Mesendoderm (in vitro differentiated cells): ENCODE measurements around the gene AFG3L2. TPM values are rescaled to one million over a fixed set of nuclear protein-coding genes. Genes with fewer than 3 reads are reported as not detected.

Experiments used
- DNase-seq: peaks from one replicate; pipeline ENCODE4 v3.0.0; 2013
- H2AK5ac ChIP-seq: 2 replicates; pipeline ENCODE4 v1.6.1; 2013; ENCODE audit warnings: low read length, inconsistent platforms
- H2BK120ac ChIP-seq: 2 replicates; pipeline ENCODE4 v1.6.1; 2013; ENCODE audit warnings: low read depth, mild to moderate bottlenecking, low read length, moderate library complexity, mixed read lengths
- H2BK15ac ChIP-seq: replicated peaks from 2 replicates; pipeline ENCODE4 v1.6.1; 2013; ENCODE audit warnings: low read depth, mild to moderate bottlenecking, moderate library complexity
- H2BK5ac ChIP-seq: 2 replicates; pipeline ENCODE4 v1.6.1; 2013; ENCODE audit warnings: low read length, inconsistent platforms
- H3K18ac ChIP-seq: 2 replicates; pipeline ENCODE4 v1.6.1; 2013; ENCODE audit warnings: mild to moderate bottlenecking, low read length, mixed read lengths
- H3K23ac ChIP-seq: one replicate; pipeline ENCODE4 v1.6.1; 2013; ENCODE audit warnings: low read length
- H3K27ac ChIP-seq: 2 replicates; pipeline ENCODE4 v1.5.1; 2013; ENCODE audit warnings: low read depth, mild to moderate bottlenecking, inconsistent platforms, low read length, moderate library complexity
- H3K27me3 ChIP-seq: 2 replicates; pipeline ENCODE4 v1.6.1; 2013; ENCODE audit warnings: low read length, control low read depth, mild to moderate bottlenecking, inconsistent platforms; ENCODE audit not compliant: insufficient read depth, poor library complexity
- H3K36me3 ChIP-seq: 2 replicates; pipeline ENCODE4 v1.6.1; 2013; ENCODE audit warnings: low read length, inconsistent platforms; ENCODE audit not compliant: control insufficient read depth, insufficient read depth
- H3K4ac ChIP-seq: one replicate; pipeline ENCODE4 v1.6.1; 2013; ENCODE audit warnings: low read depth, mild to moderate bottlenecking, low read length, moderate library complexity
- H3K4me1 ChIP-seq: 2 replicates; pipeline ENCODE4 v1.6.1; 2013; ENCODE audit warnings: low read depth, low read length, inconsistent platforms; ENCODE audit not compliant: control insufficient read depth
- H3K4me2 ChIP-seq: 2 replicates; pipeline ENCODE4 v1.6.1; 2013; ENCODE audit warnings: low read length
- H3K4me3 ChIP-seq: 2 replicates; pipeline ENCODE4 v1.5.1; 2013; ENCODE audit warnings: mild to moderate bottlenecking, low read length
- H3K56ac ChIP-seq: one replicate; pipeline ENCODE4 v1.6.1; 2013; ENCODE audit warnings: low read length
- H3K79me1 ChIP-seq: 2 replicates; pipeline ENCODE4 v1.6.1; 2013; ENCODE audit warnings: low read length, inconsistent platforms
- H3K79me2 ChIP-seq: 2 replicates; pipeline ENCODE4 v1.6.1; 2013; ENCODE audit warnings: mild to moderate bottlenecking, low read length; ENCODE audit not compliant: control insufficient read depth, insufficient read depth
- H3K9ac ChIP-seq: 2 replicates; pipeline ENCODE4 v1.6.1; 2013; ENCODE audit warnings: low read length, inconsistent platforms
- H4K5ac ChIP-seq: one replicate; pipeline ENCODE4 v1.6.1; 2013; ENCODE audit warnings: low read length
- H4K8ac ChIP-seq: one replicate; pipeline ENCODE4 v1.6.1; 2013; ENCODE audit warnings: low read depth, mild to moderate bottlenecking, control low read depth, low read length, moderate library complexity
- WGBS: extraction: QIAGEN DNeasy Blood & Tissue Kit; methylation state at CpG from one replicate; pipeline ENCODE4 v1.1.7; 2013; ENCODE audit warnings: low lambda C conversion rate, missing lambda C conversion rate; ENCODE audit not compliant: insufficient coverage; ENCODE audit errors: extremely low coverage; 5-methylcytosine and 5-hydroxymethylcytosine counted together
- polyA plus RNA-seq, 2 experiments: library from polyadenylated mRNA; stranded (reverse); fragments of 200-250 nt; gene quantifications; one replicate each; pipeline ENCODE4 v1.2.3, GENCODE V29; 2013

Gene AFG3L2
- 52.6 TPM for polyA plus RNA-seq (2013, experiment 1 of 2)
- 52.4 TPM for polyA plus RNA-seq (2013, experiment 2 of 2)

GRCh38 chr18:12376754-12377555 lies at the start of gene AFG3L2:
Gene AFG3L2 (minus strand): TSS chr18:12377227. CDS start chr18:12377082, 145 bp downstream.
- peaks cover 2% of the 10 kb centered on the region for H3K4me1 ChIP-seq
- H3K4me2 ChIP-seq: peak within 1 kb of the TSS; percentile 90
- H3K56ac ChIP-seq: peak within 1 kb of the TSS; percentile 99
- no CpG with 5 or more reads among the region's 100 CpGs for whole genome bisulfite sequencing
- peak within 1 kb of the TSS; percentile 89 for H2BK5ac ChIP-seq
- H3K9ac ChIP-seq: peak within 1 kb of the TSS; percentile 98
- peak within 1 kb of the TSS; percentile 99 for H3K27ac ChIP-seq
- no peaks in the 10 kb centered on the region for H3K27me3 ChIP-seq
- no peak within 1 kb of the TSS for H4K8ac ChIP-seq
- DNase-seq: peak; percentile 100
- H3K4me3 ChIP-seq: peak within 1 kb of the TSS; percentile 79
- H2AK5ac ChIP-seq: no peak within 1 kb of the TSS
- H3K36me3 ChIP-seq: no peaks in the 10 kb centered on the region
- peak within 1 kb of the TSS; percentile 95 for H3K18ac ChIP-seq
- peaks cover 43% of the 10 kb centered on the region for H3K79me2 ChIP-seq
- peak within 1 kb of the TSS; percentile 100 for H3K23ac ChIP-seq
- H4K5ac ChIP-seq: no peak within 1 kb of the TSS
- H3K4ac ChIP-seq: peak within 1 kb of the TSS; percentile 91
- peaks cover 14% of the 10 kb centered on the region for H3K79me1 ChIP-seq
- H2BK15ac ChIP-seq: no peak within 1 kb of the TSS
- peak within 1 kb of the TSS; percentile 68 for H2BK120ac ChIP-seq

GRCh38 chr18:12424252-12424651 lies 47.2 kb upstream of the AFG3L2 start:
- Histone ChIP-seq H3K4me2 (no peak overlapping the region), H3K4me3 (no peak overlapping the region), H4K5ac (no peak overlapping the region), H3K4me1 (no peaks in the 10 kb centered on the region), H2BK5ac (no peak overlapping the region), H3K9ac (no peak overlapping the region), H3K27me3 (no peaks in the 10 kb centered on the region), H3K79me1 (no peaks in the 10 kb centered on the region), H3K27ac (no peak overlapping the region), H2AK5ac (no peak overlapping the region), H3K79me2 (no peaks in the 10 kb centered on the region), H2BK120ac (no peak overlapping the region), H3K36me3 (peaks cover 6% of the 10 kb centered on the region), H3K56ac (no peak overlapping the region), H3K18ac (no peak overlapping the region), H4K8ac (no peak overlapping the region), H3K4ac (no peak overlapping the region), H3K23ac (no peak overlapping the region), H2BK15ac (no peak overlapping the region)
- DNase-seq: no peak
- no CpG with 5 or more reads among the region's 4 CpGs for WGBS

GRCh38 chr18:12423820-12424219 lies 46.8 kb upstream of the AFG3L2 start:
- H3K79me2 ChIP-seq: no peaks in the 10 kb centered on the region
- no CpG with 5 or more reads among the region's 5 CpGs for WGBS
- no peak for DNase-seq
- no peak overlapping the region for H2BK5ac ChIP-seq
- H3K18ac ChIP-seq: no peak overlapping the region
- H4K8ac ChIP-seq: no peak overlapping the region
- H3K79me1 ChIP-seq: no peaks in the 10 kb centered on the region
- H3K4me2 ChIP-seq: no peak overlapping the region
- H3K23ac ChIP-seq: no peak overlapping the region
- H3K56ac ChIP-seq: no peak overlapping the region
- no peak overlapping the region for H2BK120ac ChIP-seq
- no peak overlapping the region for H3K4me3 ChIP-seq
- no peak overlapping the region for H2AK5ac ChIP-seq
- H3K27ac ChIP-seq: no peak overlapping the region
- peaks cover 6% of the 10 kb centered on the region for H3K36me3 ChIP-seq
- H3K4me1 ChIP-seq: no peaks in the 10 kb centered on the region
- no peak overlapping the region for H3K4ac ChIP-seq
- no peak overlapping the region for H3K9ac ChIP-seq
- no peak overlapping the region for H2BK15ac ChIP-seq
- H4K5ac ChIP-seq: no peak overlapping the region
- no peaks in the 10 kb centered on the region for H3K27me3 ChIP-seq

- Histone ChIP-seq H3K4ac (no peak overlapping the region), H3K27ac (no peak overlapping the region)
- WGBS: no CpG with 5 or more reads among the region's 10 CpGs
These were observed 46.4 kb upstream of the AFG3L2 start for GRCh38 chr18:12423393-12423792.

GRCh38 chr18:12422936-12423335 lies 45.9 kb upstream of the AFG3L2 start:
- Histone ChIP-seq H4K8ac (no peak overlapping the region), H4K5ac (no peak overlapping the region), H3K36me3 (peaks cover 5% of the 10 kb centered on the region), H2BK120ac (no peak overlapping the region), H3K18ac (no peak overlapping the region), H3K56ac (no peak overlapping the region), H3K27ac (no peak overlapping the region), H3K27me3 (no peaks in the 10 kb centered on the region), H3K4me2 (no peak overlapping the region), H2BK5ac (no peak overlapping the region), H3K79me1 (no peaks in the 10 kb centered on the region), H3K79me2 (no peaks in the 10 kb centered on the region), H3K4ac (no peak overlapping the region), H3K4me1 (no peaks in the 10 kb centered on the region), H2AK5ac (no peak overlapping the region), H3K23ac (no peak overlapping the region), H2BK15ac (no peak overlapping the region), H3K4me3 (no peak overlapping the region), H3K9ac (no peak overlapping the region)
- WGBS: no CpG with 5 or more reads among the region's 9 CpGs
- DNase-seq: peak; percentile 74

More at GRCh38 chr18:12423393-12423792, 46.4 kb upstream of the AFG3L2 start:
- H3K4me1 ChIP-seq: no peaks in the 10 kb centered on the region
- H2BK5ac ChIP-seq: no peak overlapping the region
- no peak overlapping the region for H3K18ac ChIP-seq
- H3K23ac ChIP-seq: no peak overlapping the region
- H3K4me2 ChIP-seq: no peak overlapping the region
- no peaks in the 10 kb centered on the region for H3K79me1 ChIP-seq
- DNase-seq: no peak
- H2BK15ac ChIP-seq: no peak overlapping the region
- no peak overlapping the region for H2BK120ac ChIP-seq
- H3K79me2 ChIP-seq: no peaks in the 10 kb centered on the region
- no peak overlapping the region for H3K9ac ChIP-seq
- no peak overlapping the region for H3K4me3 ChIP-seq
- no peak overlapping the region for H4K8ac ChIP-seq
- H4K5ac ChIP-seq: no peak overlapping the region
- H3K56ac ChIP-seq: no peak overlapping the region
- H3K27me3 ChIP-seq: no peaks in the 10 kb centered on the region
- H3K36me3 ChIP-seq: peaks cover 6% of the 10 kb centered on the region
- H2AK5ac ChIP-seq: no peak overlapping the region
